Adrenal gland (tissue), 5 donors: ENCODE measurements around the gene SPECC1L.
"Not testable (repeated sequence)": the region's sequence is repeated elsewhere in the genome, so short reads cannot be mapped to it uniquely, and the experiment has no call there.

Experiments used
- CTCF ChIP-seq, 6 experiments: fragments of 450-650 bp in 4 of 6; fragments of 200-600 bp in 2 of 6; sonication (generic) in 1 of 6; IDR thresholded peaks; 1 replicate in 5 of 6; 2 replicates in 1 of 6; pipeline versions ENCODE4 v1.5.1 to v1.8.0; 2016 to 2021; ENCODE audit warnings: antibody characterized with exemption in 6 of 6, mild to moderate bottlenecking in 2 of 6, moderate library complexity in 1 of 6
- POLR2A ChIP-seq, 2 donors: fragments of 450-650 bp; IDR thresholded peaks; one replicate each; pipeline ENCODE4 v1.6.1; 2017; ENCODE audit warnings: antibody characterized with exemption in 2 of 2, mild to moderate bottlenecking in 2 of 2, moderate library complexity in 1 of 2
- donor health status: DM: no; HTN: no; CAD: no.

DNA sequence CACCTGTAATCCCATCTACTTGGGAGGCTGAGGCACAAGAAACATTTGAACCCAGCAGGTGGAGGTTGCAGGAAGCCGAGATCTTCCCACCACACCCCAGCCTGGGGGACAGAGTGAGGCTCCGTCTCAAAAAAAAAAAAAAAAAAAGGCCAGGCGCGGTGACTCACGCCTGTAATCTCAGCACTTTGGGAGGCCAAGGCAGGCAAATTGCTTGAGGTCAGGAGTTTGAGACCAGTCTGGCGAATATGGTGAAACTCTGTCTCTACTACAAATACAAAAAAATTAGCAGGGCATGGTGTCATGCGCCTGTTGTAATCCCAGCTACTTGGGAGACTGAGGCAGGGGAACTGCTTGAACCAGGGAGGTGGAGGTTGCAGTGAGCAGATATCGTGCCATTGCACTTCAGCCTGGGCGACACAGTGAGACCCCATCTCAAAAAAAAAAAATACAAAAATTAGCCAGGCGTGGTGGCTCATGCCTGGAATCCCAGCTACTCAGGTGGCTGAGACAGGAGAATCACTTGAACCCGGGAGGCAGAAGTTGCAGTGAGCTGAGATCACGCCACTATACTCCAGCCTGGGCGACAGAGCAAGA, 32.4 kb upstream of the SPECC1L start:
- TF ChIP-seq POLR2A, CTCF (IDR thresholded peaks at IDR 0.05): not testable (repeated sequence)
